Measurements from ENCODE around the gene ZBTB8A. TPM values are rescaled to one million over a fixed set of nuclear protein-coding genes. Genes with fewer than 3 reads are reported as not detected.

Gene ZBTB8A
- total and polyA plus RNA-seq, 2 of the 13 experiments (the other 11 are each of a cell fraction or from before 2014, with no cell fraction given), result 1.3 to 3.7 TPM

GRCh38 chr1:32651461-32652073 is 112.3 kb downstream of the ZBTB8A start (continued):
- 0 out of 2 replicates have a peak, but pooled peaks have one; percentile 47 for TF ChIP-seq DZIP1 (CRISPR knock-in tag; IDR thresholded peaks at IDR 0.05)
- TF ChIP-seq TFDP2 (CRISPR knock-in tag; IDR thresholded peaks at IDR 0.05), result no peak
- no peak; the same call in 1 of the 2 replicates for TF ChIP-seq MYC (CRISPR knock-in tag; IDR thresholded peaks at IDR 0.05; ENCODE audit: borderline replicate concordance)
- no peak for TF ChIP-seq TCF7 (IDR thresholded peaks at IDR 0.05; ENCODE audit: low read depth)
- no peak for TF ChIP-seq ZNF142 (CRISPR knock-in tag; IDR thresholded peaks at IDR 0.05)
- no peak for TF ChIP-seq FOXO4 (CRISPR knock-in tag; conservative IDR thresholded peaks at IDR 0.05)
- peak; percentile 32; the same call in 1 of the 2 replicates for TF ChIP-seq ZNF766 (CRISPR knock-in tag; IDR thresholded peaks at IDR 0.05; ENCODE audit: borderline replicate concordance)
- TF ChIP-seq ZBTB26 (CRISPR knock-in tag; IDR thresholded peaks at IDR 0.05; ENCODE audit: borderline replicate concordance), result no peak
- TF ChIP-seq CEBPZ (IDR thresholded peaks at IDR 0.05; ENCODE audit: low read length), result no peak
- peak; percentile 4; the same call in 1 of the 2 replicates for TF ChIP-seq HDAC1 (CRISPR knock-in tag; IDR thresholded peaks at IDR 0.05)
- TF ChIP-seq ZMYM2 (CRISPR knock-in tag; IDR thresholded peaks at IDR 0.05), result 0 out of 2 replicates have a peak, but pooled peaks have one; percentile 42
- no peak for TF ChIP-seq MAF1 (CRISPR knock-in tag; IDR thresholded peaks at IDR 0.05; ENCODE audit: borderline replicate concordance)

All from HepG2 (cell line).